ENCODE measurements around the gene SDC4.

Gene SDC4

GRCh38 chr20:45293041-45294002 is 54.9 kb downstream of the SDC4 start:
- peak; percentile 61 for DNase-seq

- DNase-seq = no peak
These were observed 55.9 kb downstream of the SDC4 start for GRCh38 chr20:45292343-45292742.

GRCh38 chr20:45291526-45291925 is 56.7 kb downstream of the SDC4 start:
- no peak for DNase-seq

DNA sequence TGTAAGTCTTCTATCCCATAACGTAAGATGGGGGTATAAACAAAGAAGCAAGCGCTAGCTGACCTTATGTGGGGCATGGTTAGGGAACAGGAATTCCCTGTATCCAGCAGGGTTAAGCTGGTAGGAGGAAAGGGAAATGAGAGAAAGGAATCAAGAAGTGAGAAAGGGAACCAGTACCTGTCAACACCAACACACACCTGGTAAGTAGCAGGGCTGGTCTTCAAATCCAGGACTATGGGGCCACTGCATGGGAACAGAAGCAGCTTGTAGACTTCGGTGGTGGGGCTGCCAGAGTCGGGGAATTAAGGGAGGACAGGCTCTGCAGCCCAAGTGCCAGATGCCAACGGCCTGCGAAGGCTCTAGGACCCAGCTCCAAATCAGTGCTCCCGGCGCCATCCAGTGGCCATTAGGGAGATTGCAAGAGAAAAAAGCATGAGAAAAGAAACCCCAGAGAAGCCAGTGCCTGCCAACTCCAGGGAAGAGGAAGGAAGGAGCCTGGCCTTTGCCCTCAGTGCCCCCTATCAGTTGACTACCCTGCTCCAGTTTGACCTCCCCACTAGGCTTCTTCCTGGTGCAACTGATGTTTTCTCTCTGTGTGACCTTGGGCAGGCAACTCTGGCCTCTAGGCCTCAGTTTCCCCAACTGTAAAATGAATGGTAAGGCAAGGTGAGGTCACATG is 57.4 kb downstream of the SDC4 start:
- peak; percentile 7 for DNase-seq

- no peak for DNase-seq
These were observed 58.1 kb downstream of the SDC4 start for GRCh38 chr20:45289942-45290676.

- DNase-seq = no peak
These were observed 59.4 kb downstream of the SDC4 start for GRCh38 chr20:45288860-45289259.

DNA sequence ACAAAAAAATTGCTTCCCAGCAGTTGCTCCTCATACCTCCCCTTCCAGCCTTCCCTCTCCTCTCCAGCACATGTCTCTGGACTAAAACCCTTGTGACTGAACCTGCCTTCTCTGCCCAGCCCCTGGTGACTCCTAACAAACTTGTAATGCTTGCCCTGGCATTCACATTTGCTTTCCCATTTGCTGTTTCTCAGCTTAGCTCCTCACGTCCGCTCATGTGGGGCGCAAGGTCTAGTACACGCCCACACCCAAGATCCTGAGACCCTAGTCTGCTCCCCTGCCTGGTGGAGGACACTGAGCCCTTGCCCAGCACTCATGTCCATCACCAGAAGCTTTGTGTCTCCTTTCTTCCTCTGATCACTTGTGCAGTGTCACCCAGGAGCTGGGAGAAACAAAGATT is 59.8 kb downstream of the SDC4 start:
- no peak for DNase-seq

- DNase-seq = no peak
These were observed 64.6 kb downstream of the SDC4 start for GRCh38 chr20:45283551-45284057.

DNA sequence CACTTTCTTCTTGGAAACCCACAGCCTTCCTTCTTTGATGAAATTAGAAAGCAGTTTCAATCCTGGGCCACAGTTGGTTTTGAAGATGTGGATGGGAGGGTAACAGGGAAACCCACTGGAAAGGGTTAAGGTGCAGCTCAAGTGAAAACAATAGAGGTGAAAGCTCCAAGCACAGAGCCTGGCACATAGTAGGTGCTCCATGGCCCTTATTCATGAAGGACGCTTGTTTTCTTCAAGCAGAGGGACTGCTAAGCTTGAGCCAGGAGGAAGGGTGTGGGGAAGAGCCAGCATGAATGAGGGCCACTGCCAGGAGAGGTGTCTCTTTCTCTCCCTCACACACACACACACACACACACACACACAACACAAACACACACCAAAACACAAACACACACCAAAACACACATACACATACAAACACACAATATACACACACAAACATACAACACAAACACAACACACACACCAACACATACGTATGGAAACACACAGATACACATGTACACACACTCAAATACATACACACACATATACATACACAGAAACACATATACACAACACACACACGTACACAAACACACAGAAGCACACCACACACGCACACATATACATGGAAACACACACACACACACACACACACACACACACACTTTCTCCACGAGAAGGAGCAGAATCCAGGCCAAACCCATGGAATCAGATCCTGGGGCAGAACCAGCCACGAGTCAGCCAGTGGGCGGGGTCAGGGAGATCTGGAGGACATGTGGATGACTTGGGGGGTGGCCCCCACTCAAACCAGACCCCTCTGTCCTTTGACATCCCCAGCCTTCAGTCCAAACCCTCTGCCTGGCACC is 65.3 kb downstream of the SDC4 start:
- no peak for DNase-seq

- DNase-seq = no peak
These were observed 68.2 kb downstream of the SDC4 start for GRCh38 chr20:45279992-45280391.

GRCh38 chr20:45275338-45275737 is 72.9 kb downstream of the SDC4 start:
- no peak for DNase-seq

Data from NCI-H510A (cell line).